Osteocyte (in vitro differentiated cells): ENCODE data around the gene CCDC78. TPM values are rescaled to one million over a fixed set of nuclear protein-coding genes. Genes with fewer than 3 reads are reported as not detected.
"Not testable (repeated sequence)": the region's sequence is repeated elsewhere in the genome, so short reads cannot be mapped to it uniquely, and the experiment has no call there.

Experiments used
- DNase-seq: peaks from one replicate; pipeline ENCODE4 v3.0.0; 2021; ENCODE audit warnings: mixed read lengths; ENCODE audit not compliant: unreplicated experiment; ENCODE audit errors: extremely low spot score
- H3K27ac Mint-ChIP-seq: one replicate; pipeline ENCODE4 v1.8.0; 2021; ENCODE audit warnings: mild to moderate bottlenecking, mixed read lengths; ENCODE audit not compliant: unreplicated experiment
- H3K27me3 Mint-ChIP-seq: one replicate; pipeline ENCODE4 v1.8.0; 2021; ENCODE audit warnings: mixed read lengths; ENCODE audit not compliant: unreplicated experiment
- H3K36me3 Mint-ChIP-seq: one replicate; pipeline ENCODE4 v1.8.0; 2021; ENCODE audit warnings: mixed read lengths; ENCODE audit not compliant: unreplicated experiment
- H3K4me1 Mint-ChIP-seq: one replicate; pipeline ENCODE4 v1.8.0; 2021; ENCODE audit warnings: mixed read lengths; ENCODE audit not compliant: unreplicated experiment
- H3K4me3 Mint-ChIP-seq: one replicate; pipeline ENCODE4 v1.8.0; 2021; ENCODE audit warnings: mild to moderate bottlenecking, moderate library complexity, mixed read lengths; ENCODE audit not compliant: unreplicated experiment
- H3K9me3 Mint-ChIP-seq: one replicate; pipeline ENCODE4 v1.8.0; 2021; ENCODE audit warnings: mixed read lengths; ENCODE audit not compliant: unreplicated experiment
- total RNA-seq: library from RNA; stranded (reverse); gene quantifications from 2 replicates; pipeline ENCODE4 v1.2.1, GENCODE V29; 2021
- TF ChIP-seq, protein P1 (sequence below): fragments of 200-600 bp; sonication (generic); IDR thresholded peaks from 2 replicates; pipeline ENCODE4 v1.5.0; 2021; ENCODE audit warnings: antibody characterized with exemption, mild to moderate bottlenecking, moderate library complexity

Gene CCDC78
- total RNA-seq, 1 donor from 2014 or later = 2.6 TPM

GRCh38 chr16:714558-715476, 11.4 kb downstream of the CCDC78 start, which contains the start of gene METRN:
METRN (plus strand) TSS chr16:715118; CDS start chr16:715290, 172 bp downstream.
- TF ChIP-seq, protein P1, sequence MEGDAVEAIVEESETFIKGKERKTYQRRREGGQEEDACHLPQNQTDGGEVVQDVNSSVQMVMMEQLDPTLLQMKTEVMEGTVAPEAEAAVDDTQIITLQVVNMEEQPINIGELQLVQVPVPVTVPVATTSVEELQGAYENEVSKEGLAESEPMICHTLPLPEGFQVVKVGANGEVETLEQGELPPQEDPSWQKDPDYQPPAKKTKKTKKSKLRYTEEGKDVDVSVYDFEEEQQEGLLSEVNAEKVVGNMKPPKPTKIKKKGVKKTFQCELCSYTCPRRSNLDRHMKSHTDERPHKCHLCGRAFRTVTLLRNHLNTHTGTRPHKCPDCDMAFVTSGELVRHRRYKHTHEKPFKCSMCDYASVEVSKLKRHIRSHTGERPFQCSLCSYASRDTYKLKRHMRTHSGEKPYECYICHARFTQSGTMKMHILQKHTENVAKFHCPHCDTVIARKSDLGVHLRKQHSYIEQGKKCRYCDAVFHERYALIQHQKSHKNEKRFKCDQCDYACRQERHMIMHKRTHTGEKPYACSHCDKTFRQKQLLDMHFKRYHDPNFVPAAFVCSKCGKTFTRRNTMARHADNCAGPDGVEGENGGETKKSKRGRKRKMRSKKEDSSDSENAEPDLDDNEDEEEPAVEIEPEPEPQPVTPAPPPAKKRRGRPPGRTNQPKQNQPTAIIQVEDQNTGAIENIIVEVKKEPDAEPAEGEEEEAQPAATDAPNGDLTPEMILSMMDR = no peak
- Mint-ChIP-seq H3K4me3 (peak within 1 kb of the TSS; percentile 67), H3K4me1 (peaks cover 36% of the 10 kb centered on the region), H3K36me3 (no peaks in the 10 kb centered on the region), H3K27me3 (no peaks in the 10 kb centered on the region), H3K9me3 (no peaks in the 10 kb centered on the region), H3K27ac (peak within 1 kb of the TSS; percentile 14)
- peak; percentile 95 for DNase-seq

GRCh38 chr16:714079-714478, 12.2 kb downstream of the CCDC78 start:
- no peak for DNase-seq
- no peaks in the 10 kb centered on the region for H3K27me3 Mint-ChIP-seq
- H3K4me1 Mint-ChIP-seq = peaks cover 38% of the 10 kb centered on the region
- TF ChIP-seq, protein P1 = no peak
- no peak overlapping the region for H3K4me3 Mint-ChIP-seq
- H3K36me3 Mint-ChIP-seq = no peaks in the 10 kb centered on the region
- no peak overlapping the region for H3K27ac Mint-ChIP-seq
- H3K9me3 Mint-ChIP-seq = no peaks in the 10 kb centered on the region

- TF ChIP-seq, protein P1 = peak; percentile 67
- not testable (repeated sequence) for H3K27me3 Mint-ChIP-seq
These were observed 13.4 kb downstream of the CCDC78 start for GRCh38 chr16:712740-713250.

GRCh38 chr16:711548-712320, 14.5 kb downstream of the CCDC78 start:
- DNase-seq = peak; percentile 94
- Mint-ChIP-seq H3K4me3 (no peak overlapping the region), H3K27me3 (peaks cover 13% of the 10 kb centered on the region), H3K9me3 (no peaks in the 10 kb centered on the region), H3K36me3 (no peaks in the 10 kb centered on the region), H3K27ac (no peak overlapping the region), H3K4me1 (peaks cover 41% of the 10 kb centered on the region)
- TF ChIP-seq, protein P1 = peak; percentile 95

More at GRCh38 chr16:712740-713250, 13.4 kb downstream of the CCDC78 start:
- H3K4me3 Mint-ChIP-seq, H3K36me3 Mint-ChIP-seq, H3K9me3 Mint-ChIP-seq, DNase-seq: not testable (repeated sequence)
- Mint-ChIP-seq H3K27ac (peak overlapping the region; percentile 85), H3K4me1 (peaks cover 37% of the 10 kb centered on the region)
